ENCODE data around the gene PPP1R7.
"Not testable (repeated sequence)": the region's sequence is repeated elsewhere in the genome, so short reads cannot be mapped to it uniquely, and the experiment has no call there.

PPP1R7 gene, protein sequence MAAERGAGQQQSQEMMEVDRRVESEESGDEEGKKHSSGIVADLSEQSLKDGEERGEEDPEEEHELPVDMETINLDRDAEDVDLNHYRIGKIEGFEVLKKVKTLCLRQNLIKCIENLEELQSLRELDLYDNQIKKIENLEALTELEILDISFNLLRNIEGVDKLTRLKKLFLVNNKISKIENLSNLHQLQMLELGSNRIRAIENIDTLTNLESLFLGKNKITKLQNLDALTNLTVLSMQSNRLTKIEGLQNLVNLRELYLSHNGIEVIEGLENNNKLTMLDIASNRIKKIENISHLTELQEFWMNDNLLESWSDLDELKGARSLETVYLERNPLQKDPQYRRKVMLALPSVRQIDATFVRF

GRCh38 chr2:241149925-241150659 is at the start of gene PPP1R7:
PPP1R7 (plus strand) TSS chr2:241150467; CDS start chr2:241150496, 29 bp downstream.
- DNase-seq (ENCODE audit: low spot score), result peak; percentile 95

DNA sequence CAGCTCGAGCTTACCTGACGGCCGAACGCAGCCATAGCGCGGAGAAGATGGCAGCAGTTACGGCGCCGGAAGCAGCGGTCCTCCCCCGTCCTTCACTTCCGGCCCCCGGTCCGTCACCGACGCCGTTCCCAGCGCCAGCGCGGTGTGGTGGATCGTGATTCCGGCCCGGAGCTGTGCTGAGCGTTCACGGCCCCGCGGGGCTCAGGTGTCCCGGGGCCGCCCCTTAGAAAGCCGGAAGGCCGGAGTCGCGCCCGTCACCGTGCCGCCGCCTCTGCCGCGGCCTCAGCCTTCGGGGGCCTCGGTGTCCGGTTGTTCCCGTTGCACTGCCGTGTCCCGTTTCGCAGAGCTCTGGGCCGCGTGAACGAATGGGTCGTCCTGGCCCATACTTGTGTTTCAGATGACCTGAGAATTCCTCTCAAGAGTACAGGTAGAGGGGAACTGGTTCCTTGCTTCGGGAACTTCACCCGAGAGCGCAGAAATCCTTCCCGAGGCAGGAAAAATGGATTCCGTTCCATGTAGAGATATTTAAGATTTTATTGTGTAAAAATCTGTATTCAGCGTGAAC is 47.9 kb upstream of the PPP1R7 start, which contains the start of gene MTERF4:
Gene MTERF4, minus strand, starts transcription at position 49 of the 565 bp plus-strand sequence. Its CDS starts 14 bp downstream, at position 35.
- DNase-seq (ENCODE audit: low spot score), result peak; percentile 85

GRCh38 chr2:241103176-241103595 is 47.1 kb upstream of the PPP1R7 start:
- DNase-seq (ENCODE audit: low spot score), result no peak

DNA sequence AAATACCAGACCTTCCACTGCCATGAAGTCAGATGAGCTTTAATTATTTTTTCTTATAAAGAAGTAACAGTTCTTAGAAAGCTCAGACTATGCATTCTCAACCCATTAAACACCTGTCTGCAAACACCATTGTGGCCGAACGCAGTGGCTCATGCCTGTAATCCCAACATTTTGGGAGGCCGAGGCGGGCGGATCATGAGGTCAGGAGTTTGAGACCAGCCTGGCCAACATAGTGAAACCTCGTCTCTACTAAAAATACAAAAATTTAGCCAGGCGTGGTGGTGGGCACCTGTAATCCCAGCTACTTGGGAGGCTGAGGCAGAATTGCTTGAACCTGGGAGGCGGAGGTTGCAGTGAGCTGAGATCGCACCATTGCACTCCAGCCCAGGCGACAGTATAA is 45.7 kb upstream of the PPP1R7 start:
- not testable (repeated sequence) for DNase-seq (ENCODE audit: low spot score)

- DNase-seq (ENCODE audit: low spot score), result no peak
Observed at GRCh38 chr2:241105641-241106040, 44.6 kb upstream of the PPP1R7 start.

- DNase-seq (ENCODE audit: low spot score), result no peak
Observed at GRCh38 chr2:241107031-241107783, 43.1 kb upstream of the PPP1R7 start.

- DNase-seq (ENCODE audit: low spot score), result no peak
Observed at GRCh38 chr2:241108271-241109209, 41.7 kb upstream of the PPP1R7 start.

- DNase-seq (ENCODE audit: low spot score), result no peak
Observed at GRCh38 chr2:241109210-241110088, 40.8 kb upstream of the PPP1R7 start.

DNA sequence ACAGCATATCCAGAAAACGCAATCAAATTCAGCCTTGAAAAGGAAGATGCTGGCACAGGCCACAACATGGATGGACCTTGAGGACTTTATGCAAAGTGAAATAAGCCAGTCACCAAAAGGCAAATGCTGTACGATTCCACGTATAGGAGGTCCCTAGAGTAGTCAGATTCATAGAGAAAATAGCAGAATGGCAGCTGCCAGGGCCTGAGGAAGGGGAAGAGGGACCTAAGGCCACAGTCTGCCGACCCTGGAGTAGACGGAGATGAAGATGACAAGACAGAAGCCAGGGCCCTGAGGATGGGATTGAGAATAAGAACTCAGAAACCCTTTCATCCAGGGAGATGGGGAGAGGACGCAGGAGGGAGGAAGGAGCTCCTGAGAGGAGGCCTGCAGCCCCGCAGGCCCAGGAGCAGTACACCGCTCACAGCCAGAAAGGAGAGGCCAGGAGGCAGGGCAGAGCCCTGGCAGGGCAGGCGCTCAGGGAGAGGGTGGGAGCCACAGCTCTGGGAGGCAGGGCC is 40.1 kb upstream of the PPP1R7 start:
- DNase-seq (ENCODE audit: low spot score), result no peak

- no peak for DNase-seq (ENCODE audit: low spot score)
Observed at GRCh38 chr2:241110607-241111439, 39.4 kb upstream of the PPP1R7 start.

- no peak for DNase-seq (ENCODE audit: low spot score)
Observed at GRCh38 chr2:241111440-241111805, 38.8 kb upstream of the PPP1R7 start.

- no peak for DNase-seq (ENCODE audit: low spot score)
Observed at GRCh38 chr2:241112046-241112445, 38.2 kb upstream of the PPP1R7 start.

- no peak for DNase-seq (ENCODE audit: low spot score)
Observed at GRCh38 chr2:241112592-241112991, 37.7 kb upstream of the PPP1R7 start.

GRCh38 chr2:241114836-241115235 is 35.4 kb upstream of the PPP1R7 start:
- no peak for DNase-seq (ENCODE audit: low spot score)

- DNase-seq (ENCODE audit: low spot score), result no peak
Observed at GRCh38 chr2:241115361-241115760, 34.9 kb upstream of the PPP1R7 start.

- DNase-seq (ENCODE audit: low spot score), result no peak
Observed at GRCh38 chr2:241116606-241117560, 33.4 kb upstream of the PPP1R7 start.

- no peak for DNase-seq (ENCODE audit: low spot score)
Observed at GRCh38 chr2:241118737-241119505, 31.3 kb upstream of the PPP1R7 start.
